Thyroid gland (tissue), 4 donors: ENCODE measurements around the gene DCLRE1A.

Experiments used
- CTCF ChIP-seq, 6 experiments: fragments of 200-600 bp in 3 of 6; fragments of 450-650 bp in 3 of 6; sonication (generic) in 3 of 6; IDR thresholded peaks; one replicate each; pipeline ENCODE4 v1.5.1; 2016 to 2019; ENCODE audit warnings: antibody characterized with exemption in 6 of 6, mild to moderate bottlenecking in 2 of 6, inconsistent platforms in 1 of 6, moderate library complexity in 1 of 6
- POLR2A ChIP-seq, 2 donors: fragments of 450-650 bp; IDR thresholded peaks; one replicate each; pipeline ENCODE4 v1.6.1; 2017; ENCODE audit warnings: antibody characterized with exemption in 2 of 2, mild to moderate bottlenecking in 2 of 2, moderate library complexity in 1 of 2

GRCh38 chr10:113853578-113854012 lies 287 bp downstream of the DCLRE1A start:
- no peak for TF ChIP-seq CTCF (IDR thresholded peaks at IDR 0.05)
- TF ChIP-seq POLR2A (IDR thresholded peaks at IDR 0.05), result no peak
